Anterior cingulate cortex (tissue), 58 donors: ENCODE measurements around the gene ZNF689.

Experiments
- DNase-seq, 58 donors: peaks; one replicate each; lab custom pipeline; 2025; lab: John Stamatoyannopoulos, UW

Gene ZNF689

GRCh38 chr16:30567991-30568638 lies 42.1 kb downstream of the ZNF689 start:
- no peak for DNase-seq

GRCh38 chr16:30567160-30567990 lies 42.8 kb downstream of the ZNF689 start:
- DNase-seq: peak in 1 of 58 donors; percentile 17

- no peak for DNase-seq
These were observed 43.7 kb downstream of the ZNF689 start for GRCh38 chr16:30566531-30566930.

- no peak for DNase-seq
These were observed 44.2 kb downstream of the ZNF689 start for GRCh38 chr16:30565984-30566383.

GRCh38 chr16:30565526-30565925 lies 44.7 kb downstream of the ZNF689 start:
- no peak for DNase-seq

GRCh38 chr16:30562021-30562420 lies 48.2 kb downstream of the ZNF689 start:
- DNase-seq: no peak

- DNase-seq: peak in 7 of 58 donors; percentile 3 to 9 (median 6)
These were observed 48.9 kb downstream of the ZNF689 start for GRCh38 chr16:30561089-30561816.

- no peak for DNase-seq
These were observed 50.5 kb downstream of the ZNF689 start for GRCh38 chr16:30559690-30560089.

- no peak for DNase-seq
These were observed 51.3 kb downstream of the ZNF689 start for GRCh38 chr16:30558789-30559377.

- peak; percentile 73 to 99 (median 97) for DNase-seq
These were observed 52.0 kb downstream of the ZNF689 start, which contains the start of gene ZNF764 for GRCh38 chr16:30557957-30558788. TSS of gene ZNF764 (minus strand) at chr16:30558374. CDS start at chr16:30558182, 192 bp downstream.

- peak in 1 of 58 donors; percentile 39 for DNase-seq
These were observed 52.6 kb downstream of the ZNF689 start for GRCh38 chr16:30557707-30557956.

- DNase-seq: no peak
These were observed 54.1 kb downstream of the ZNF689 start for GRCh38 chr16:30556125-30556473.

GRCh38 chr16:30555315-30556124 lies 54.7 kb downstream of the ZNF689 start:
- DNase-seq: no peak

- no peak for DNase-seq
These were observed 55.5 kb downstream of the ZNF689 start for GRCh38 chr16:30554557-30555314.

GRCh38 chr16:30553393-30553899 lies 56.7 kb downstream of the ZNF689 start:
- DNase-seq: no peak

- DNase-seq: no peak
These were observed 57.2 kb downstream of the ZNF689 start for GRCh38 chr16:30552956-30553355.
